Kidney capillary endothelial cell (primary cell): Measurements from ENCODE around the gene HGD.
A peak's percentile ranks its signal among the peaks of the same experiment; 100 is the strongest.
"Not testable (repeated sequence)": the region's sequence is repeated elsewhere in the genome, so short reads cannot be mapped to it uniquely, and the experiment has no call there.

ENCODE experiments used
- DNase-seq: peaks from one replicate; pipeline ENCODE4 v3.0.0-alpha.2; 2018; ENCODE audit warnings: low spot score

HGD gene

DNA sequence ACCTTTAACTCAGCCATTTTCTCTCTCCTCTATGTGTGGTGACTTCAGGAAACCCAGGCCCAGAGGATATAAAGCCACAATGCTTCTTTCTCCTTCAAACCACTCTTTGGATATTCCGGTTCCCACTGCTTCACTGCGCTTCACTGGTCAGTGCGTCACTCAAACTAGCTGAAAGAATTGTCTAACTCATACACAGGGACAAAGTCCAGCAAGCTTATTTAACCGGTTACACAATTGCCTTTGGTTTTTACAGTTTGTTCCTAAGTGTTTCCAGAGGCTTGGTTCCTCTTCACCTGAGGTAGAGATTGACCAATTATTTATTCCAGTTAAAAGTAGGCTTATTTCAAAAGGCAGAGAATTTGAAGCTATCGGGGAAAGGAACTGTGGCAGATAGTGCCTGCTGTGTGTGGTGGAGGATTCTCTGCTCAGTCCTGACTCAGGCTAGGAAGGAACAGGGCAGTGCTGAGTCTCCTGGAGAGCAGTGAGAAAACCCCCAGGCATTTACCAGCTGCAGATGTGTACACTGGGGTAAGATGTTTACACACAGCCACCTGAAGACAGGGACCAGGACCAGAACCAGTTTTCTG is at the start of gene HGD:
Gene HGD (minus strand): TSS at position 145 of the 587 bp plus-strand sequence. CDS start 128 bp downstream, at position 17.
- DNase-seq: no peak

- DNase-seq: no peak
Measured at GRCh38 chr3:120730576-120731542, 48.8 kb upstream of the HGD start.

- no peak for DNase-seq
Measured at GRCh38 chr3:120726791-120727190, 44.8 kb upstream of the HGD start.

- not testable (repeated sequence) for DNase-seq
Measured at GRCh38 chr3:120719167-120719834, 37.3 kb upstream of the HGD start.

DNA sequence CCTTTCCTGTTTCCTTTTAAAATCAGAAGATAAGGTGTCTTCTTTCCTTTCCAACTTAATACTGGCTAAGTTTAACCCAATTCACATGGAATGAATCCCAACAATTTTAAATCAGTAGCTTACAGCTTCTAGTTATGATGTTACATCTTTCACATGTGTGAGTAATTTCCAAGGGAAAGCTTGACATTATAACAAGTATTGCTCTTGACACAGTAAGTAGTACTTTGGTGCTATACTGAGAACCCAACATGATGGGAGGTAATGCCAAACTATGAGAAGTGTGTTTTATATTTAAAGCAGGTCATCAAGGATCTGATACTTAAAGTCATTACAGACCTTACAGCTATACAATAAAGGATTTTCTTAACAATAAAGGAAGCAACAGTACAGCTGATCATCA is 31.2 kb upstream of the HGD start:
- DNase-seq: no peak

- DNase-seq: no peak
Measured at GRCh38 chr3:120710369-120710768, 28.3 kb upstream of the HGD start.

GRCh38 chr3:120708408-120708807 is 26.4 kb upstream of the HGD start:
- DNase-seq: no peak

GRCh38 chr3:120706950-120707349 is 24.9 kb upstream of the HGD start:
- no peak for DNase-seq

DNA sequence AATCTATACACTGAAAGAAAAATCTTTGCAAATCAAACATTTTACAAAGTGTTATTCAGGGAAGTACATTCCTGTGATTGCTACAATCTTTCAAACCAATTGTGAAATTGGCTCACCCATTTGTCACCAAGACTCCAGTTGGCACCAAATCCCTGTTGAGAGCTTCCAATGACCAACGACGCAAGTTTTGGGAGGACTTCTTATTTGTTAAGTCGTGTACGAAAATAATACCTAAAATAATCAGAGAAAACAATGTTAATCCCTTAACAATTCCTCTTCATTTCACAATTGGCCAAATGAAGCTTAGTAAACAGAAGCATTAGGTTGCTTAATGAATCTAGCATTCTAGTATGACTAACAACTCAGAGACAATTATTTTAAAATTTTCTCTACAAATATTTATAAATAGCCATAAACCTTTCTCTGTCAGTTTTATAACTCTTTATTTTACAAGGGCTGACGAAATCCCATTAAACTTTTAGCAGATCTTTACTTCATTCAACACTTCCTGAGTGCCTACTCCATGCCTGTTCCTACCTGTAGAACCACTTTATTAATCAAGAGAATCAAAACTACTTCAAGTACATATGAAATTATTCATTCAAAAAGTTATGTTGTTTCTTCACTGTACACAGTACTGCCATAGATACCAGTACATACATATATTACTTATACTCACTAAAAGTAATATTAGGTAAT is 24.0 kb upstream of the HGD start:
- no peak for DNase-seq

DNA sequence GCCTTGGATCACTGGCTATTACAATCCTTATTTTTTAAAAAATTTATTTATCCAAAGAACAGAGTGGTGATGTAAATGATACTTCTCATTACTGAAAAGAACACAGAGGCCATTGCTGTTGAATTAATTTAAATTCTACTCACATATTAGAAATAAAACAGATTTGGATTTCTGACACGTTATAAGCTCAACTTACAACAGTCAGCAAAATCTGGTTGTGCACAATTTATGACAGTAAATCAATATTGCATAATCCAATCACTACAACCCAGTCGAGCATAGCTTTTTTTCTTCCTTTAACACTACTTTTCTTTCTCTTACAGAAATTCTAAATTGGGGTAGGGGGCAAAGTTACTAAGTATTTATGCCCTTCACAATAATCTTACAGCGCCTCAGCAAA is 17.3 kb upstream of the HGD start:
- DNase-seq: no peak

DNA sequence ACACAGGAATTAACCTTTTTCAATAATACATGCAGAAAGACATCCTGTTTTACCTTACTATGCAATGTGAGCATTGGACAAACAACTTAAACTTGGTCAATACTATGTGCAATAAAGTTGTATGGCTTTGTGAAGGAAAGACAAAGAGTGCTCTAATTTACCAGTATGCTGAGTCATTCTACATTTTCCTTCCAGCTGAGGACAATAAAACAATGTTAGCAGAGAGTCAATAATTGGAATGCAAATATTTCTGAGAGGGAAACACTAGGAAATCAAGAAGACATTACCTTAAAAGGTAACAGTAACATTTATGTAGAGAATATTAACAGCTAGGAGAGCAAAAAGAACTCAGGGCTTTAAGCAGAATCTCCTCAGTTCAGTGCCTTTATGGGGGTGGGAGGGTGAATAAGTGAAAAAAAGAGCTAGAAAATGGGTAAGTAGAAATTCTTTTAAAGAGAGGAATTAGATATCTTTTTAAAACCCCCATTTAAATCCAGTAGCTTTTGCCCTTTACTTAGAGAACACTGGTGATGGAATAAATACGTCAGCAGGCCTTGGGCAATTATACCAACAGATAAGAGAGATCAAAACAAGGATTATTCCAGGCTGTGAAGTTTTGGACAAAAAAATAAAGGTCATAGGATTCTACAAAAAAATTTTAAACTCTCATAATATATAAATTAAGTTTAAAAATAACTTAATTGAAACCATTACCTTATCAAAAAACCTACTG is 11.6 kb upstream of the HGD start:
- peak; percentile 44 for DNase-seq

DNA sequence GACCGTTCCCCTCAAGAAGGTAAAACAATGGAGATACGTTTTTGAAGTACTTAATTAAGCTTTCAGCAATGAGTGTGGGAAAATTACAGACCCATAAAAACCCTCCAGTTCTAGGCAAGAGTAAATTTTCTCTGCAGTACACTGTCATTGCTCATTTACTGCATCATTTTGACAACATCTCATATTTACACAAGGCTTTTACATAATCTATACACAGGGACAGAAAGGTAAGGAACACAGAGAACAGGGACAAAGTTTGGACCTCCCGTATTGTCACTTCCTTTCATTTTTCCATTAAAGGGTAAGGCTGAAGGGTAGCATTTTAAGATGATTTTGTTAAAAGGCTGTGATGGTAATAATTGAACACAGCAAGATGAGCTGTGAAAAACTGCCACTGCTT is 7.4 kb upstream of the HGD start:
- DNase-seq: no peak

GRCh38 chr3:120688121-120688520 is 6.1 kb upstream of the HGD start:
- DNase-seq: no peak

DNA sequence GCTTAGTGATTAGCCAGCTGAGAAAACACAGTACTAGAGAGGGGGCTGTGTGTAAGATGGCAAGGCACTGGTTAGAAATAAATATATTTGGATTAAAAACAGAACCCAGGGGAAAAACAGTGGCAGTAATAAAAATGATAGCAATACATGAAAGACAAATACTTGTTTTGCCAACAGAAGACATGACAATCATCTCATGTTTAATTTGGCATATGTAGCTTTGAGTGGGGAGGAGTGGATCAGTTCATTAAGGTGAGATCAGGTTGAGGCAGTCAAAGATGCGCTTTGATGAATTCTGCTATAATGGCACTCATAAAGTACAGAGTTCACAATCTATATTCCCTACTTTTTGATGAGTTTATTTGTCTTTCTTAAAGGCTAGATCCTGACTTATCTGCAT is 3.4 kb upstream of the HGD start:
- no peak for DNase-seq

- DNase-seq: no peak
Measured at GRCh38 chr3:120684896-120685295, 2.9 kb upstream of the HGD start.

GRCh38 chr3:120683671-120684301 is 1.7 kb upstream of the HGD start:
- no peak for DNase-seq

DNA sequence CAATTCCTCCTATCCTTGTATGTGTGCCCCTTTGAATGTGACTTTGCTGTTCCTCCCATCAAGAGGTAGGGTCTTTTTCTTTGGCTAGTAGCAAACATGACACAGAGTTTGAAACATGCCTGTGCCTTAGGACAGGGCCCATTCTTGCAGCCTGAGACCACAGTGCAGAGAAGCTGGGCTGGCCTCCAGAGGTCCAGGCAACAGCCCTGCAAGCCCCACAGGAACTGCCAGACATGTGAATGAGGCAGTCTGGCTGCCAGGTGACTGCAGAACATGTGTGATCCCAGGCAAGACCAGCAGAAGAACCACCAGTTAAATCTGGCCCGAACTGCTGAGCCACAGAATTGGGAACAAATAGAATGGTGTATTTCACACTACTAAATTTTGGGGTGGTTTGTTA is 1.2 kb upstream of the HGD start:
- DNase-seq: no peak

DNA sequence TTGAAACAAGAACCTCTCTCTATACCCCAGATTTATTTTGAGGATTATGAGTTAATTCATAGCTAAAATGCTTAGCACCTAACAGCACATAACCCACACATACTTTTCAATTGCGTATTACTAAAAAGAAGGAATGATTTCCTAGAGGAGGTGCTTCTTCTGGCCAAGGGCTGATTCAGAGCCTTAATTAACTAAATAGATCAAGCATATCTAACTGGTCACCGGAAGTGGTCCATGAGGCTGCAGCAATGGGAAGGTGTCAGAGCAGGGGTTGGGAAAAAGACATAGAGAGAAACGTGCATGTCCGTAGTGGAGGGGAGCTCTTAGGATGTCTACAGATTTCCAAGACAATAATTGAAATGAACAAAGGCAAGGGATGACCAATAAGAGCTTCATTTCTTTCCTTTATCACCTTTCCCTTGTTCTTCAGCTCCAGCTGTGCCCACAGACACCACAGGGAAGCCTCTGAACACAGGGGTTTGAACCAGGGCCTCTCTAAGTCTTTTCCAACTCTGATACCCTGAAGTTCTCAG is 467 bp downstream of the HGD start:
- DNase-seq: no peak

DNA sequence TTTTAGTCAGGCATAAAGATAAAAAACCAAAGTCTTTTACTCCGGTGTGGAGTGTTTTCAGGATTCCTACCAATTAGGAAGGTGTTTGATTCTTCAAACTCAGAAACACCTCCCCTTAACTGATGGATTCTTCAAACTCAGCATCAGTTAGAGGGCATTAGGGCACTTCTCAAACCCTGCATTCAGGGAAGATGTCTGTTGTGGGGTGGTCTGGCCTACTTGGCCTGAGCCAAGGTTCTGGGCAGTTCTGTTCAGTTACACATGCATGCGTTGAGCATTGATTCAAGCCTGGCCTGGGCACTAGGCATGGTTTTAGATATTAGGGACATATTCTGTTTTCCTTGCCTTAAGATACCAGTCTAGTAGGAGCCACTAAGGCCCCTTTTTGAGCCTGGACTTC is 1.0 kb downstream of the HGD start:
- DNase-seq: no peak

DNA sequence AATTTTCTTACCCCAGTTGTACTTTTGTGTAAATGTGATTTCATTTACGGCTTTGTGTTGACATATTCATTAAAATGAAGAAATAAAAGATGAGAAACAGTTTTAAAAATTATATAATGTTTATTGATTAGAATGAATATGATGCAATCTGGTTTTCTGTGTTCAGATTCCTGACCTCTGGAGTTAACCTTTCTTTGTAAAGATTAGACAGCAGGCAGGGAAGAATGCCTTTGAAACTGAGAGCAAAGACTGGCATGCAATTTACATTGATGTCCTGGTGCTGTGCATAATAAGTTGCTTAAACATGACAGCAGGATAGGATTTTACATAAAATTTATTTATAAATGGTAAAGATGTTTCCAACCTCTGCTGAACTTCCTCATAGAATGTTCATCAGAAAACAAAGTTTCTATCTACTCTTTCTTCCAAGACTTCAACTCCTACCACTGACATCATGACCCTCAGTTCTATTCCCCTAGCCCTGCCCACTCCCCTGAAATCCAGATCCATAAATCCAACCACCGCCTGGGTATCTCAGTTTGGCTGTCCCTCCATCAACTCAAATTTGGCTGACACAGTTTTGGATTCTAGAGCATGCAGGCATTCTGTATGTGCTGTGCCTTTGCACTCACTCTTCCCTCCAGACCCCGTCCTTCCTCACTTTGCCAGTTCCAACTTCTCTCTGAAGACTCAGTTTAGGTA is 1.7 kb downstream of the HGD start:
- no peak for DNase-seq
